Liver (tissue), 9 donors: Measurements from ENCODE around the gene TWIST2. TPM values are rescaled to one million over a fixed set of nuclear protein-coding genes. Genes with fewer than 3 reads are reported as not detected.

ENCODE experiments used
- DNase-seq: peaks from one replicate; pipeline ENCODE4 v3.0.0-alpha.2; 2017; ENCODE audit warnings: low spot score
- H3K27ac ChIP-seq, 2 donors: one replicate each; pipeline ENCODE4 v1.7.0; 2013; ENCODE audit warnings: inconsistent platforms in 2 of 2, low read length in 2 of 2, control low read depth in 1 of 2, low read depth in 1 of 2, mild to moderate bottlenecking in 1 of 2
- H3K27me3 ChIP-seq, 4 donors: one replicate each; pipeline versions ENCODE4 v1.6.1 to v1.7.0; 2013; ENCODE audit warnings: low read length in 3 of 4, inconsistent platforms in 1 of 4, mild to moderate bottlenecking in 1 of 4, moderate library complexity in 1 of 4; ENCODE audit not compliant: control insufficient read depth in 4 of 4, insufficient read depth in 4 of 4
- H3K36me3 ChIP-seq, 4 donors: one replicate each; pipeline versions ENCODE4 v1.6.1 to v1.7.0; 2013; ENCODE audit warnings: low read length in 3 of 4, mild to moderate bottlenecking in 3 of 4, low read depth in 1 of 4, moderate library complexity in 1 of 4; ENCODE audit not compliant: control insufficient read depth in 4 of 4, insufficient read depth in 3 of 4
- H3K4me1 ChIP-seq, 4 donors: one replicate each; pipeline versions ENCODE4 v1.6.1 to v1.7.0; 2013; ENCODE audit warnings: low read length in 3 of 4, mild to moderate bottlenecking in 3 of 4, moderate library complexity in 1 of 4; ENCODE audit not compliant: control insufficient read depth in 4 of 4, insufficient read depth in 4 of 4
- H3K4me3 ChIP-seq, 3 donors: one replicate each; pipeline versions ENCODE4 v1.6.1 to v1.7.0; 2013; ENCODE audit warnings: low read length in 3 of 3, control low read depth in 1 of 3, low read depth in 1 of 3, mild to moderate bottlenecking in 1 of 3
- H3K9ac ChIP-seq, 2 donors: one replicate each; pipeline ENCODE4 v1.7.0; 2013; ENCODE audit warnings: low read length in 2 of 2, mild to moderate bottlenecking in 2 of 2, moderate library complexity in 2 of 2, control low read depth in 1 of 2, low read depth in 1 of 2
- H3K9me3 ChIP-seq, 4 donors: one replicate each; pipeline versions ENCODE4 v1.6.1 to v1.7.0; 2013; ENCODE audit warnings: low read length in 3 of 4; ENCODE audit not compliant: control insufficient read depth in 4 of 4
- EGR1 ChIP-seq, 2 donors: IDR thresholded peaks; 2 replicates each; pipeline ENCODE4 v1.6.1; 2016 to 2018; ENCODE audit warnings: antibody characterized with exemption in 2 of 2, low read depth in 2 of 2
- FOXA1 ChIP-seq: IDR thresholded peaks from 2 replicates; pipeline ENCODE4 v1.6.1; 2016; ENCODE audit warnings: antibody characterized with exemption
- FOXA2 ChIP-seq: IDR thresholded peaks from 2 replicates; pipeline ENCODE4 v1.6.1; 2016; ENCODE audit warnings: antibody characterized with exemption
- GABPA ChIP-seq, 2 donors: IDR thresholded peaks in 1 of 2; conservative IDR thresholded peaks in 1 of 2; 2 replicates each; pipeline ENCODE4 v1.6.1; 2016; ENCODE audit warnings: antibody characterized with exemption in 2 of 2, mild to moderate bottlenecking in 1 of 2, moderate library complexity in 1 of 2
- HNF4A ChIP-seq, 2 donors: conservative IDR thresholded peaks; 2 replicates each; pipeline ENCODE4 v1.6.1; 2016; ENCODE audit warnings: antibody characterized with exemption in 2 of 2, mild to moderate bottlenecking in 2 of 2
- HNF4G ChIP-seq: IDR thresholded peaks from 2 replicates; pipeline ENCODE4 v1.6.1; 2016; ENCODE audit warnings: antibody characterized with exemption
- JUND ChIP-seq, 2 donors: IDR thresholded peaks; 2 replicates each; pipeline ENCODE4 v1.6.1; 2016; ENCODE audit warnings: antibody characterized with exemption in 2 of 2
- NR2F2 ChIP-seq: IDR thresholded peaks from 2 replicates; pipeline ENCODE4 v1.6.1; 2016; ENCODE audit warnings: antibody characterized with exemption
- RAD21 ChIP-seq, 2 donors: IDR thresholded peaks; 2 replicates each; pipeline ENCODE4 v1.6.1; 2016; ENCODE audit warnings: antibody characterized with exemption in 2 of 2, mild to moderate bottlenecking in 2 of 2
- REST ChIP-seq: IDR thresholded peaks from 2 replicates; pipeline ENCODE4 v1.6.1; 2016; ENCODE audit warnings: antibody characterized with exemption, mild to moderate bottlenecking
- RXRA ChIP-seq, 2 donors: IDR thresholded peaks; 2 replicates each; pipeline ENCODE4 v1.6.1; 2017 to 2018; ENCODE audit warnings: antibody characterized with exemption in 2 of 2, mild to moderate bottlenecking in 1 of 2
- TAF1 ChIP-seq: conservative IDR thresholded peaks from 2 replicates; pipeline ENCODE4 v1.6.1; 2016; ENCODE audit warnings: antibody characterized with exemption, mild to moderate bottlenecking
- ZBTB33 ChIP-seq: IDR thresholded peaks from 2 replicates; pipeline ENCODE4 v1.6.1; 2016; ENCODE audit warnings: antibody characterized with exemption
- WGBS: extraction: QIAGEN DNeasy Blood & Tissue Kit; methylation state at CpG from one replicate; pipeline ENCODE4 v1.1.7; 2013; 5-methylcytosine and 5-hydroxymethylcytosine counted together
- polyA plus RNA-seq, 2 donors: library from polyadenylated mRNA; stranded (reverse) in 1 of 2; unstranded in 1 of 2; fragments of 200-250 nt in 1 of 2; fragments of >200 nt in 1 of 2; fragmentation: Nextera tagmentation in 1 of 2; extraction: Ambion mirVana in 1 of 2; gene quantifications; one replicate each; pipeline versions ENCODE4 v1.2.1 to v1.2.3, GENCODE V29; 2013 to 2015
- total RNA-seq, 2 donors: library from RNA; depleted of rRNA; stranded (reverse); fragments of >200 nt; gene quantifications; one replicate each; pipeline ENCODE4 v1.2.3, GENCODE V29; 2014
- TF ChIP-seq, protein P1 (sequence below): IDR thresholded peaks from 2 replicates; pipeline ENCODE4 v1.6.1; 2016; ENCODE audit warnings: antibody characterized with exemption
- TF ChIP-seq, protein P2 (sequence below): IDR thresholded peaks from 2 replicates; pipeline ENCODE4 v1.6.1; 2016; ENCODE audit warnings: antibody characterized with exemption
- TF ChIP-seq, protein P3 (sequence below): fragments of 150-350 bp; IDR thresholded peaks from 2 replicates; pipeline ENCODE4 v1.5.1; 2017; ENCODE audit warnings: improper control_type of control experiment, low read depth, low read length; ENCODE audit not compliant: missing input control
- donor health status: healthy.
- donor health status: healthy.
- donor health status: healthy.
- donor health status: healthy.
- donor health status: healthy.

The TWIST2 gene
- total and polyA plus RNA-seq, 4 donors, result 0.17 to 0.20 (median 0.19) TPM; not detected in 1

DNA sequence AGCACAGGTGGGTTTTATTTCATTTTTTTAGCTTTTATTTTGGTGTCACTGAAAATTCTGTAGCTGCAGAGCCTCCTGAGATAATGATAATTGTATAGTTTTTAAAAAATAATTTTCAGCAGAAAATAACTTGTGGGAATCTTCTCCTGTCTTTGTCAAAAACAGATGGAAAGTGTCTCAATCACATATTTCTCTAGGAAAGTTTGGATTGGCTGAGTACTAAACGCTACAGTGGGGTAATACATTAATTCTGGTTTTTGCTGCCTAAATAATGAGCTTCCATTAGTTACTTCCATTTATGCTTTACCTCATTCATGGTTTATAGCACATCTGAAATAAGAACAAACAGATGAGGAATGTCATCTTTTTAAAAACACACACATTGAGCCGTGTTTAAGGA, 2.2 kb downstream of the TWIST2 start:
- 70% methylated on average over 2 of the region's 2 CpGs for WGBS
- no peak overlapping the region for H3K27ac ChIP-seq
- no peak for DNase-seq
- no peaks in the 10 kb centered on the region for H3K36me3 ChIP-seq
- peaks cover 0 to 21% (median 11%) of the 10 kb centered on the region in 4 donors for H3K27me3 ChIP-seq
- no peak overlapping the region for H3K4me3 ChIP-seq
- H3K9me3 ChIP-seq, result no peaks in the 10 kb centered on the region
- TF ChIP-seq, protein P1, sequence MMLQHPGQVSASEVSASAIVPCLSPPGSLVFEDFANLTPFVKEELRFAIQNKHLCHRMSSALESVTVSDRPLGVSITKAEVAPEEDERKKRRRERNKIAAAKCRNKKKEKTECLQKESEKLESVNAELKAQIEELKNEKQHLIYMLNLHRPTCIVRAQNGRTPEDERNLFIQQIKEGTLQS, result no peak
- TF ChIP-seq REST (no peak), JUND (IDR thresholded peaks at IDR 0.05) (no peak), HNF4G (no peak), EGR1 (IDR thresholded peaks at IDR 0.05; ENCODE audit: low read depth in 2 of 2) (no peak), GABPA (IDR thresholded peaks at IDR 0.05 in 1 of 2, conservative IDR thresholded peaks at IDR 0.05 in 1 of 2) (no peak)
- TF ChIP-seq, protein P2, sequence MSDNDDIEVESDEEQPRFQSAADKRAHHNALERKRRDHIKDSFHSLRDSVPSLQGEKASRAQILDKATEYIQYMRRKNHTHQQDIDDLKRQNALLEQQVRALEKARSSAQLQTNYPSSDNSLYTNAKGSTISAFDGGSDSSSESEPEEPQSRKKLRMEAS, result no peak
- TF ChIP-seq, protein P3, sequence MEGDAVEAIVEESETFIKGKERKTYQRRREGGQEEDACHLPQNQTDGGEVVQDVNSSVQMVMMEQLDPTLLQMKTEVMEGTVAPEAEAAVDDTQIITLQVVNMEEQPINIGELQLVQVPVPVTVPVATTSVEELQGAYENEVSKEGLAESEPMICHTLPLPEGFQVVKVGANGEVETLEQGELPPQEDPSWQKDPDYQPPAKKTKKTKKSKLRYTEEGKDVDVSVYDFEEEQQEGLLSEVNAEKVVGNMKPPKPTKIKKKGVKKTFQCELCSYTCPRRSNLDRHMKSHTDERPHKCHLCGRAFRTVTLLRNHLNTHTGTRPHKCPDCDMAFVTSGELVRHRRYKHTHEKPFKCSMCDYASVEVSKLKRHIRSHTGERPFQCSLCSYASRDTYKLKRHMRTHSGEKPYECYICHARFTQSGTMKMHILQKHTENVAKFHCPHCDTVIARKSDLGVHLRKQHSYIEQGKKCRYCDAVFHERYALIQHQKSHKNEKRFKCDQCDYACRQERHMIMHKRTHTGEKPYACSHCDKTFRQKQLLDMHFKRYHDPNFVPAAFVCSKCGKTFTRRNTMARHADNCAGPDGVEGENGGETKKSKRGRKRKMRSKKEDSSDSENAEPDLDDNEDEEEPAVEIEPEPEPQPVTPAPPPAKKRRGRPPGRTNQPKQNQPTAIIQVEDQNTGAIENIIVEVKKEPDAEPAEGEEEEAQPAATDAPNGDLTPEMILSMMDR, result no peak
- no peak overlapping the region for H3K9ac ChIP-seq
- peaks cover 15 to 28% (median 18%) of the 10 kb centered on the region in 4 donors for H3K4me1 ChIP-seq

GRCh38 chr2:238851026-238851425, 3.1 kb downstream of the TWIST2 start:
- H3K9ac ChIP-seq, result no peak overlapping the region
- H3K27me3 ChIP-seq, result peaks cover 0 to 21% (median 9%) of the 10 kb centered on the region in 4 donors
- WGBS, result 70% methylated on average over 5 of the region's 5 CpGs

More at GRCh38 chr2:238851026-238851425, 3.1 kb downstream of the TWIST2 start:
- Histone ChIP-seq H3K4me1 (peaks cover 15 to 28% (median 18%) of the 10 kb centered on the region in 4 donors), H3K36me3 (no peaks in the 10 kb centered on the region), H3K27ac (no peak overlapping the region), H3K9me3 (no peaks in the 10 kb centered on the region), H3K4me3 (no peak overlapping the region)
- no peak for DNase-seq
- TF ChIP-seq FOXA2 (no peak), HNF4G (no peak), EGR1 (IDR thresholded peaks at IDR 0.05; ENCODE audit: low read depth in 2 of 2) (no peak), NR2F2 (no peak), REST (no peak), RAD21 (IDR thresholded peaks at IDR 0.05) (no peak), HNF4A (conservative IDR thresholded peaks at IDR 0.05) (no peak), FOXA1 (no peak), TAF1 (no peak), RXRA (IDR thresholded peaks at IDR 0.05) (no peak), GABPA (IDR thresholded peaks at IDR 0.05 in 1 of 2, conservative IDR thresholded peaks at IDR 0.05 in 1 of 2) (no peak), ZBTB33 (no peak)
- TF ChIP-seq, protein P2, result no peak
- TF ChIP-seq, protein P3, result no peak
